HL-60 (cell line): Measurements from ENCODE around the gene CYB5R2.

Experiments used
- DNase-seq, 2 experiments: peaks; one replicate each; pipeline ENCODE4 v3.0.0-alpha.2; 2010 to 2020; ENCODE audit warnings: low read depth in 1 of 2, low spot score in 1 of 2
- H3K27ac ChIP-seq: fragments of 250-450 bp; sonication (Bioruptor Pico); replicated peaks from 2 replicates; pipeline ENCODE4 v1.5.1; 2020; ENCODE audit warnings: mild to moderate bottlenecking, moderate library complexity
- H3K27me3 ChIP-seq: fragments of 250-450 bp; sonication (Bioruptor Pico); 2 replicates; pipeline ENCODE4 v1.5.1; 2021; ENCODE audit warnings: mild to moderate bottlenecking, moderate library complexity; ENCODE audit not compliant: insufficient read depth, poor library complexity, severe bottlenecking
- H3K4me3 ChIP-seq: replicated peaks from 2 replicates; pipeline ENCODE4 v1.5.1; 2011; ENCODE audit warnings: mild to moderate bottlenecking, control low read depth, low read length; ENCODE audit not compliant: insufficient read depth
- GABPA ChIP-seq: IDR thresholded peaks from 2 replicates; pipeline ENCODE4 v1.6.1; 2012; ENCODE audit warnings: low read depth
- POLR2AphosphoS5 ChIP-seq: IDR thresholded peaks from 2 replicates; pipeline ENCODE4 v1.6.1; 2012; ENCODE audit warnings: low read depth
- SPI1 ChIP-seq: IDR thresholded peaks from 2 replicates; pipeline ENCODE4 v1.6.1; 2012; ENCODE audit warnings: low read depth, mild to moderate bottlenecking, borderline replicate concordance
- TF ChIP-seq, protein P1 (sequence below): IDR thresholded peaks from 2 replicates; pipeline ENCODE4 v1.6.1; 2012; ENCODE audit warnings: low read depth; ENCODE audit not compliant: insufficient replicate concordance
- TF ChIP-seq, protein P2 (sequence below): IDR thresholded peaks from one replicate; pipeline ENCODE4 v1.5.1; 2011; ENCODE audit warnings: low read length, control low read depth, inconsistent platforms; ENCODE audit not compliant: insufficient read depth

CYB5R2 gene

DNA sequence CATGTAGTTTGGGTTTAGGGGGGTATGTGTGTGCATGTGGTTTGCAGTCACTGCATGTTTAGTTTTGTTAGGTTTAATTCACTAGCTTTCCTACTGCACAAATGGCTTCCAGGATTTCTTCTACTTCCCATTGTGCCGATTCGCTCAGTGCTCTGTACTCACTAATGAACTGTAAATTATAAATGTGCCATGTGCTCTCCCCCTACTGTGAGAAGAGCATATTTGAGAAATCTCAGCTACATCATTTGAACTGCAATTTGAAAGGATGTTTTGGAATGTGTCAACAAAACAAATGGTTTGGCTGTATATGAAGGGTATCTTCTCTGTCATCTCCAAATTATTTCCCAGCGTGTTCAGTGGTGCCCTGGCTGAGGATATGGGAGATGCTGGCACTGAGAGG lies 28.1 kb downstream of the CYB5R2 start:
- DNase-seq = no peak
- no peaks in the 10 kb centered on the region for H3K27me3 ChIP-seq
- no peak overlapping the region for H3K27ac ChIP-seq
- H3K4me3 ChIP-seq = no peak overlapping the region
- TF ChIP-seq GABPA (no peak), SPI1 (no peak), POLR2AphosphoS5 (no peak)
- TF ChIP-seq, protein P1, sequence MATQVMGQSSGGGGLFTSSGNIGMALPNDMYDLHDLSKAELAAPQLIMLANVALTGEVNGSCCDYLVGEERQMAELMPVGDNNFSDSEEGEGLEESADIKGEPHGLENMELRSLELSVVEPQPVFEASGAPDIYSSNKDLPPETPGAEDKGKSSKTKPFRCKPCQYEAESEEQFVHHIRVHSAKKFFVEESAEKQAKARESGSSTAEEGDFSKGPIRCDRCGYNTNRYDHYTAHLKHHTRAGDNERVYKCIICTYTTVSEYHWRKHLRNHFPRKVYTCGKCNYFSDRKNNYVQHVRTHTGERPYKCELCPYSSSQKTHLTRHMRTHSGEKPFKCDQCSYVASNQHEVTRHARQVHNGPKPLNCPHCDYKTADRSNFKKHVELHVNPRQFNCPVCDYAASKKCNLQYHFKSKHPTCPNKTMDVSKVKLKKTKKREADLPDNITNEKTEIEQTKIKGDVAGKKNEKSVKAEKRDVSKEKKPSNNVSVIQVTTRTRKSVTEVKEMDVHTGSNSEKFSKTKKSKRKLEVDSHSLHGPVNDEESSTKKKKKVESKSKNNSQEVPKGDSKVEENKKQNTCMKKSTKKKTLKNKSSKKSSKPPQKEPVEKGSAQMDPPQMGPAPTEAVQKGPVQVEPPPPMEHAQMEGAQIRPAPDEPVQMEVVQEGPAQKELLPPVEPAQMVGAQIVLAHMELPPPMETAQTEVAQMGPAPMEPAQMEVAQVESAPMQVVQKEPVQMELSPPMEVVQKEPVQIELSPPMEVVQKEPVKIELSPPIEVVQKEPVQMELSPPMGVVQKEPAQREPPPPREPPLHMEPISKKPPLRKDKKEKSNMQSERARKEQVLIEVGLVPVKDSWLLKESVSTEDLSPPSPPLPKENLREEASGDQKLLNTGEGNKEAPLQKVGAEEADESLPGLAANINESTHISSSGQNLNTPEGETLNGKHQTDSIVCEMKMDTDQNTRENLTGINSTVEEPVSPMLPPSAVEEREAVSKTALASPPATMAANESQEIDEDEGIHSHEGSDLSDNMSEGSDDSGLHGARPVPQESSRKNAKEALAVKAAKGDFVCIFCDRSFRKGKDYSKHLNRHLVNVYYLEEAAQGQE = no peak
- TF ChIP-seq, protein P2, sequence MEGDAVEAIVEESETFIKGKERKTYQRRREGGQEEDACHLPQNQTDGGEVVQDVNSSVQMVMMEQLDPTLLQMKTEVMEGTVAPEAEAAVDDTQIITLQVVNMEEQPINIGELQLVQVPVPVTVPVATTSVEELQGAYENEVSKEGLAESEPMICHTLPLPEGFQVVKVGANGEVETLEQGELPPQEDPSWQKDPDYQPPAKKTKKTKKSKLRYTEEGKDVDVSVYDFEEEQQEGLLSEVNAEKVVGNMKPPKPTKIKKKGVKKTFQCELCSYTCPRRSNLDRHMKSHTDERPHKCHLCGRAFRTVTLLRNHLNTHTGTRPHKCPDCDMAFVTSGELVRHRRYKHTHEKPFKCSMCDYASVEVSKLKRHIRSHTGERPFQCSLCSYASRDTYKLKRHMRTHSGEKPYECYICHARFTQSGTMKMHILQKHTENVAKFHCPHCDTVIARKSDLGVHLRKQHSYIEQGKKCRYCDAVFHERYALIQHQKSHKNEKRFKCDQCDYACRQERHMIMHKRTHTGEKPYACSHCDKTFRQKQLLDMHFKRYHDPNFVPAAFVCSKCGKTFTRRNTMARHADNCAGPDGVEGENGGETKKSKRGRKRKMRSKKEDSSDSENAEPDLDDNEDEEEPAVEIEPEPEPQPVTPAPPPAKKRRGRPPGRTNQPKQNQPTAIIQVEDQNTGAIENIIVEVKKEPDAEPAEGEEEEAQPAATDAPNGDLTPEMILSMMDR = no peak

DNA sequence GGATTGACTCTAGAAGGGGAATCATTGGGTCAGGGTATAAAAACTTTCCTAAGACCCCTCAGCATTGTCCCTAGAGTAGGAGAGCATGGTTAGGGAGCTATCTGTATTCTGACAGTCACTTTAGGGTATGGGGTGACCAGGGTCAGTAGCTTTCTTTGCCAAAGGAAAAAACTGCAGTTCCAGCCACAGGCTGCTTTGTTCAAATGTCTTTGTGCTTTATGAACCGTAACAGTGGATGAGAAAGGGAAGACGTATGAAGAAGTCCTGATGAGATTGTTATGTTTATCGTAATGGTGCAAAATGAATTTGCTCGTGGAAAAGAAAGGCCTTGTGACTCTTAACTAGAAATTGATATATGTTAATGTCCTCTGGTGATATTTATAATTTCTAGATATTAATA lies 30.0 kb downstream of the CYB5R2 start:
- Histone ChIP-seq H3K4me3 (no peak overlapping the region), H3K27ac (no peak overlapping the region), H3K27me3 (no peaks in the 10 kb centered on the region)
- TF ChIP-seq, protein P1 = no peak
- TF ChIP-seq POLR2AphosphoS5 = no peak
- TF ChIP-seq GABPA = no peak
- TF ChIP-seq, protein P2 = no peak
- no peak for TF ChIP-seq SPI1
- DNase-seq = no peak

DNA sequence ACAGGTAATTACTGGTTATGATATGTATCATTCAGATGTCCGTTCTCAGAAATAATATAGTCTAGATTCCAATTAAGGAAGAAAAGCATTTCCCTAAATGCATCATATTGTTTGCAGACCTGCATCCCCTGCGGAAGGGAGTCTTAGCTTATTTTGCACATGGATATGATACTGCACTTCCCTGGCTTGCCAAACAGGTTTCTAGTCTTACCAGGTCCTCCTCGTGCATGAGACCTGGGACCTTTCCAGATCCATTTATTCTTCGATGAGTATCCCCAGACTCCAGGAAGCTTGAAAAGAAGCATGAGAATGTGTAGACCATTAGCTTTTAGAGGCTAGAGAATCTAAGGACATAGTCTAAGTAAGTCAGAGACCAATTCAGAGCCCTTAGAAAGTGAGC lies 30.6 kb downstream of the CYB5R2 start:
- no peak overlapping the region for H3K4me3 ChIP-seq
- no peak overlapping the region for H3K27ac ChIP-seq
- DNase-seq = no peak
- TF ChIP-seq, protein P2 = no peak
- TF ChIP-seq, protein P1 = no peak
- no peak for TF ChIP-seq SPI1
- no peak for TF ChIP-seq POLR2AphosphoS5
- no peak for TF ChIP-seq GABPA
- H3K27me3 ChIP-seq = no peaks in the 10 kb centered on the region
